ENCODE data around the gene PEG3. TPM values are rescaled to one million over a fixed set of nuclear protein-coding genes. Genes with fewer than 3 reads are reported as not detected.
"Not testable (repeated sequence)": the region's sequence is repeated elsewhere in the genome, so short reads cannot be mapped to it uniquely, and the experiment has no call there.

The PEG3 gene
- total and polyA plus RNA-seq, 3 experiments from 2014 or later: not detected

DNA sequence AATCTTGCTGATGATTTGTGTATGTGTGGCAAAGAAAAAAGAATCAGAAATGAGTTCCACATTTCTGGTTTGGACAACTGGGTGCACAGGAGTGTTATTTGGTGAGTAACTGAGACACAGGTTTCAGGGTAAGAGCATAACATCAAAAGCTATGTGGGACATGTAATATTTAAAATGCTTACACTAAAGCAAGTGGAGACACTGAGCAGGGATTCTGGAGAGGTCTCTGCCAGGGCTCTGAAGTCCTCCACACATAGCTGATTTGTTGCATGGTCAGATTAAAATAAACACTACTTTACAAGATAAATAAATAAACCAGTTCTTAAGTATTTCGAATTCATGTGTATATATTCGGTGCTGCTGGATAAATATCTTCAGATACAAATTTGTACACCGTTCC is 16.3 kb upstream of the PEG3 start:
- ChIA-PET CTCF (no interaction called here), POLR2A (no interaction called here)
- Histone ChIP-seq H3K27me3 (ENCODE audit: insufficient read depth, low read length, poor library complexity, severe bottlenecking) (no peaks in the 10 kb centered on the region), H3K36me3 (ENCODE audit: insufficient read depth, low read length) (no peaks in the 10 kb centered on the region), H3K4me1 (ENCODE audit: insufficient read depth, low read length) (no peaks in the 10 kb centered on the region), H3K4me3 (ENCODE audit: low read length) (no peak overlapping the region), H3K27ac (ENCODE audit: low read depth, low read length) (no peak overlapping the region), H3K9me3 (ENCODE audit: low read length) (peaks cover 4% of the 10 kb centered on the region)
- Mint-ChIP-seq H3K27ac (no peak overlapping the region), H3K27me3 (peaks cover 0 to 3% of the 10 kb centered on the region in 2 donors), H3K4me1 (no peaks in the 10 kb centered on the region), H3K4me3 (no peak overlapping the region), H3K36me3 (peaks cover 0 to 5% (median 2%) of the 10 kb centered on the region in 3 donors), H3K9me3 (peaks cover 13 to 44% (median 28%) of the 10 kb centered on the region in 5 donors)
- DNase-seq: no peak

DNA sequence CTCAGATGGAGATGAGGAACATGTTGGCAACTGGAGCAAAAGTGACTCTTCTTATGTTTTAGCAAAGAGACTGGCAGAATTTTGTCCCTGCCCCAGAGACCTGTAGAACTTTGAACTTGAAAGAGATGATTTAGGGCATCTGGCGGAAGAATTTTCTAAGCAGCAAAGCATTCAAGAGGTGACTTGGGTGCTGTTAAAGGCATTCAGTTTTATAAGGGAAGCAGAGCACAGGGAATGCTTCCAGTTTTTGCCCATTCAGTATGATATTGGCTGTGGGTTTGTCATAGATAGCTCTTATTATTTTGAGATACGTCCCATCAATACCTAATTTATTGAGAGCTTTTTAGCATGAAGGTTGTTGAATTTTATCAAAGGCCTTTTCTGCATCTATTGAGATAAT is 11.8 kb upstream of the PEG3 start:
- H3K36me3 ChIP-seq (ENCODE audit: insufficient read depth, low read length); H3K4me1 ChIP-seq (ENCODE audit: insufficient read depth, low read length); H3K27me3 ChIP-seq (ENCODE audit: insufficient read depth, low read length, poor library complexity, severe bottlenecking); H3K27ac ChIP-seq (ENCODE audit: low read depth, low read length); DNase-seq; H3K4me3 ChIP-seq (ENCODE audit: low read length); CTCF ChIA-PET; H3K27me3 Mint-ChIP-seq; H3K27ac Mint-ChIP-seq; H3K4me1 Mint-ChIP-seq; H3K9me3 ChIP-seq (ENCODE audit: low read length); POLR2A ChIA-PET; H3K4me3 Mint-ChIP-seq; H3K36me3 Mint-ChIP-seq: not testable (repeated sequence)
- H3K9me3 Mint-ChIP-seq: peaks cover 19 to 40% (median 33%) of the 10 kb centered on the region in 5 donors

DNA sequence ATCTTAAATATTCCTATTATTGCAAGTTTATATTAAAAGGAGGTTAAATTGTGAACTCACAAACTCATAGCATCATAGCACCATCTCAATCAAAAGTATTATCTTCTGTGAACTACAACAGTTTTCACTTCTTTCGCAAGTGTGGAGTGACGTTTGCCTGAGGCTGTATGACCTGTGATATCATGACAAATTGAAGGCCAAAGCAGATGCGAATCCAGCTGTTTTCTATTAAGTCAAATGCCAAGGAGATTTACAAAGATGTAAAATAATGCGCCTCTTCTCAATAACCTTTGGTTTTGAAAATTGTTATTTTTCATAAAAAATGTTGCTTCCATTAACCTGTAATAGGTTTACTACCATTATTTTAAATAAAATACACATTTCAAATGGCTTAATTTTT is 7.6 kb upstream of the PEG3 start:
- H3K4me1 Mint-ChIP-seq: no peaks in the 10 kb centered on the region
- H3K36me3 ChIP-seq (ENCODE audit: insufficient read depth, low read length): no peaks in the 10 kb centered on the region
- H3K27ac Mint-ChIP-seq: no peak overlapping the region
- no peaks in the 10 kb centered on the region for H3K9me3 ChIP-seq (ENCODE audit: low read length)
- H3K36me3 Mint-ChIP-seq: no peaks in the 10 kb centered on the region
- peaks cover 15 to 27% (median 21%) of the 10 kb centered on the region in 5 donors for H3K9me3 Mint-ChIP-seq
- H3K4me1 ChIP-seq (ENCODE audit: insufficient read depth, low read length): no peaks in the 10 kb centered on the region
- H3K27me3 ChIP-seq (ENCODE audit: insufficient read depth, low read length, poor library complexity, severe bottlenecking): no peaks in the 10 kb centered on the region
- ChIA-PET POLR2A (no interaction called here), CTCF (no interaction called here)
- no peaks in the 10 kb centered on the region for H3K27me3 Mint-ChIP-seq
- no peak overlapping the region for H3K4me3 ChIP-seq (ENCODE audit: low read length)
- no peak overlapping the region for H3K4me3 Mint-ChIP-seq
- DNase-seq: no peak
- no peak overlapping the region for H3K27ac ChIP-seq (ENCODE audit: low read depth, low read length)

DNA sequence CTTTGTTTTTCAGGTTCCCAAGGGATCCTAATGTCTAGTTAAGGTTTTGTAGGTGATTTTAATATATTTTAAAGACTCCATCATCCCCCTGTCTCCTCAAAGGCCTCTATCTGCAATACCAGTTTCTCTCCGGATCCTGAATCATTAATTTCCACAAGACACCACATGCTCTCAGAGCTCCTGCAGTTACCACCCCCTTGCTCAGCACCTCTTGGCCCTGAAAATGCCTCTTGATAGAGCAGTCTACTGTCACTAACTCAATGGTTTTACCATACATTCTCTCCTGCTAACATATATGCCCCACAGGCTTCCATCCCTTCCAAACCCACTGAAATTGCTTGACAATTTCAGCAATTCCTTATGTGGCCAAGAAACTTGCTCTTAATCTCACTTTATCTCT is 1.9 kb upstream of the PEG3 start:
- no peaks in the 10 kb centered on the region for H3K27me3 ChIP-seq (ENCODE audit: insufficient read depth, low read length, poor library complexity, severe bottlenecking)
- no peaks in the 10 kb centered on the region for H3K4me1 ChIP-seq (ENCODE audit: insufficient read depth, low read length)
- DNase-seq: no peak
- H3K4me3 ChIP-seq (ENCODE audit: low read length): no peak overlapping the region
- Mint-ChIP-seq H3K9me3 (peaks cover 20 to 31% (median 28%) of the 10 kb centered on the region in 5 donors), H3K27me3 (peaks cover 9 to 19% of the 10 kb centered on the region in 2 donors), H3K4me3 (no peak overlapping the region), H3K27ac (no peak overlapping the region), H3K36me3 (peaks cover 0 to 2% (median 0%) of the 10 kb centered on the region in 3 donors), H3K4me1 (no peaks in the 10 kb centered on the region)
- POLR2A ChIA-PET: no interaction called here
- no peaks in the 10 kb centered on the region for H3K36me3 ChIP-seq (ENCODE audit: insufficient read depth, low read length)
- no peak overlapping the region for H3K27ac ChIP-seq (ENCODE audit: low read depth, low read length)
- CTCF ChIA-PET: no interaction called here
- H3K9me3 ChIP-seq (ENCODE audit: low read length): no peaks in the 10 kb centered on the region

DNA sequence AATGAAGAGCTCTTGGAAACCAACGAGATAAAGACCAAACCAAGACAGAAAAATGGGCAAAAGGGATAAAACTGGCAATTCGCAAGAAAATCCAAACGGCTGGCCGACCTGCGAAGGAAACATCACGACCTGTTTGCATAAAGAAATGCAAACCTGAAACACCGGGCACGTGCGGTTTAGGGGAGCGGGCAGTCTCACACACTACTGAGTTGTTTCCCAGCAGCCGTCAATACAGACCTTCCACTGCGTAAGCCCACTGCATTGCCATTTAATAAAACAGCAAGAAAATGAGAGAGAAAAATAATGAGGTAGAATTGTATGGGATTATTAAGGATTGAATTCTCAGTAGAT is 642 bp upstream of the PEG3 start:
- no peaks in the 10 kb centered on the region for H3K27me3 ChIP-seq (ENCODE audit: insufficient read depth, low read length, poor library complexity, severe bottlenecking)
- POLR2A ChIA-PET: no interaction called here
- DNase-seq: no peak
- CTCF ChIA-PET: no interaction called here
- Mint-ChIP-seq H3K4me1 (no peaks in the 10 kb centered on the region), H3K9me3 (peaks cover 21 to 41% (median 35%) of the 10 kb centered on the region in 5 donors), H3K36me3 (peaks cover 0 to 4% (median 0%) of the 10 kb centered on the region in 3 donors), H3K27ac (no peak overlapping the region), H3K27me3 (peaks cover 17 to 26% of the 10 kb centered on the region in 2 donors), H3K4me3 (peak overlapping the region in 1 of 7 donors; percentile 7)
- H3K4me1 ChIP-seq (ENCODE audit: insufficient read depth, low read length): no peaks in the 10 kb centered on the region
- H3K36me3 ChIP-seq (ENCODE audit: insufficient read depth, low read length): no peaks in the 10 kb centered on the region
- H3K4me3 ChIP-seq (ENCODE audit: low read length): no peak overlapping the region
- no peaks in the 10 kb centered on the region for H3K9me3 ChIP-seq (ENCODE audit: low read length)
- H3K27ac ChIP-seq (ENCODE audit: low read depth, low read length): no peak overlapping the region

DNA sequence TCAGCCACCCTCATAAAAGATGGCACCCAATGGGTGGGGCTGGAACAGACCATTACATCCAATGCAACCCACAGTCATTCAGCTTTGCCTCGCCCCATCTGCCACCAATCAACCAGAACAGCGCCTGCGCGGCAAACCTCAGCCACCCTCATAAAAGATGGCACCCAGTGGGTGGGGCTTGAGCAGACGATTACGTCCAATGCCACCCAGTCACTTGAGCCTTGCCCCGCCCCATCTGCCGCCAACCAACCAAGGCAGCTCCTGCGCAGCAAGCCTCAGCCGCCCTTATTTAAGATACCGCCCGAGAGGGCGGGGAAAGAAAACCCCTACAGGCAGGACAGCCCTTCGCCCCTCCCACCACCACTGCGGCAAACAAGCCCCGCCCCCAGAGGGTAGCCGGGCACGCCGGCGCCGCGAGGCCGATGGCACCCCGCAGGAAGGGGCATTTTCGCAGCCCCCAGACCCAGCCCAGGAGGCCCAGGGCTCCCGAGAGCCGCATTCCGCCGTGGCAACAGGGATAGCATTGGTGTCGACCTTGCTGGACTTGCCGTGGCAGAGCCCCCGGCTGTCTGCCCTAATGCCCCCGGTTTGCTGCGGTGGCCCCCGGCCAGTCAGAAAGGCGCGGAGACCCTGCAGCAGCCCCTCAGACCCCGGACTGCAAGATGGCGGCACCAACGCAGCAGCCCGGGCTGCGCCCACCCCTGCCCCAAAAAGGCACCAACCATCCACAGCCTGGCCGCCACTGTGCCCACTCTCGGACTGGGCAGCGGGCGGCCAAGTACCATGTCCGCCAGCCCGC is 675 bp downstream of the PEG3 start:
- Mint-ChIP-seq H3K4me1 (no peaks in the 10 kb centered on the region), H3K4me3 (peak overlapping the region in 1 of 7 donors; percentile 26), H3K9me3 (peaks cover 17 to 53% (median 41%) of the 10 kb centered on the region in 5 donors), H3K36me3 (peaks cover 0 to 6% (median 0%) of the 10 kb centered on the region in 3 donors), H3K27me3 (peaks cover 17 to 30% of the 10 kb centered on the region in 2 donors), H3K27ac (no peak overlapping the region)
- Histone ChIP-seq H3K4me1 (ENCODE audit: insufficient read depth, low read length) (no peaks in the 10 kb centered on the region), H3K27me3 (ENCODE audit: insufficient read depth, low read length, poor library complexity, severe bottlenecking) (no peaks in the 10 kb centered on the region), H3K36me3 (ENCODE audit: insufficient read depth, low read length) (no peaks in the 10 kb centered on the region), H3K27ac (ENCODE audit: low read depth, low read length) (no peak overlapping the region), H3K4me3 (ENCODE audit: low read length) (no peak overlapping the region), H3K9me3 (ENCODE audit: low read length) (no peaks in the 10 kb centered on the region)
- ChIA-PET POLR2A (no interaction called here), CTCF (no interaction called here)
- DNase-seq: no peak

DNA sequence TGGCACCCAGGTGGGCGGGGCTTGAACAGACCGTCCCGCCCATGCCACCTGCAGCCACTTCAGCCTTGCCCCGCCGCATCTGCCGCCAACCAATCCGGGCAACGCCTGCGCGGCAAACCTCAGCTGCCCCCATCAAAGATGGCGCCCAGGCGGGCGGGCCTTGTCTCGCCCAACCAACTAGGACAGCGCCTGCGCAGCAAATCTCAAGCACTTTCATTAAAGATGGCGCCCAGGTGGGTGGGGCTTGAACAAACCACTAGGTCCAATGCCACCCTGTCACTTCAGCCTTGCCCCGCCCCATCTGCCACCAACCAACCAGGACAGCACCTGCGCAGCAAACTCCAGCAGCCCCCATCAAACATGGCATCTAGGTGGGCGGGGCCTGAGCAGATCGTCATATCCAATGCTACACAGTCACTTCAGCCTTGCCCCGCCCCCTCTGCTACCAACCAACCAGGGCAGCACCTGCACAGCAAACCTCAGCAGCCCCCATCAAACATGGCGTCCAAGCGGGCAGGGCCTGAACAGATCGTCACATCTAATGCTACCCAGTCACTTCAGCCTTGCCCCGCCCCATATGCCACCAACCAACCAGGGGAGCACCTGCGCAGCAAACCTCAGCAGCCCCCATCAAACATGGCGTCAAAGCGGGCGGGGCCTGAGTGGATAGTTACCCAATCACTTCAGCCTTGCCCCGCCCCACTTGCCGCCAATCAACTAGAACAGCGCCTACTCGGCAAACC is 1.4 kb downstream of the PEG3 start:
- Mint-ChIP-seq H3K4me1 (no peaks in the 10 kb centered on the region), H3K27ac (no peak overlapping the region), H3K36me3 (peaks cover 0 to 6% (median 0%) of the 10 kb centered on the region in 3 donors), H3K4me3 (peak overlapping the region in 1 of 7 donors; percentile 26), H3K27me3 (peaks cover 17 to 30% of the 10 kb centered on the region in 2 donors), H3K9me3 (peaks cover 17 to 58% (median 44%) of the 10 kb centered on the region in 5 donors)
- no peak overlapping the region for H3K4me3 ChIP-seq (ENCODE audit: low read length)
- no peaks in the 10 kb centered on the region for H3K36me3 ChIP-seq (ENCODE audit: insufficient read depth, low read length)
- H3K27me3 ChIP-seq (ENCODE audit: insufficient read depth, low read length, poor library complexity, severe bottlenecking): no peaks in the 10 kb centered on the region
- no peak for DNase-seq
- H3K4me1 ChIP-seq (ENCODE audit: insufficient read depth, low read length): no peaks in the 10 kb centered on the region
- CTCF ChIA-PET: no interaction called here
- POLR2A ChIA-PET: no interaction called here
- no peak overlapping the region for H3K27ac ChIP-seq (ENCODE audit: low read depth, low read length)
- no peaks in the 10 kb centered on the region for H3K9me3 ChIP-seq (ENCODE audit: low read length)

DNA sequence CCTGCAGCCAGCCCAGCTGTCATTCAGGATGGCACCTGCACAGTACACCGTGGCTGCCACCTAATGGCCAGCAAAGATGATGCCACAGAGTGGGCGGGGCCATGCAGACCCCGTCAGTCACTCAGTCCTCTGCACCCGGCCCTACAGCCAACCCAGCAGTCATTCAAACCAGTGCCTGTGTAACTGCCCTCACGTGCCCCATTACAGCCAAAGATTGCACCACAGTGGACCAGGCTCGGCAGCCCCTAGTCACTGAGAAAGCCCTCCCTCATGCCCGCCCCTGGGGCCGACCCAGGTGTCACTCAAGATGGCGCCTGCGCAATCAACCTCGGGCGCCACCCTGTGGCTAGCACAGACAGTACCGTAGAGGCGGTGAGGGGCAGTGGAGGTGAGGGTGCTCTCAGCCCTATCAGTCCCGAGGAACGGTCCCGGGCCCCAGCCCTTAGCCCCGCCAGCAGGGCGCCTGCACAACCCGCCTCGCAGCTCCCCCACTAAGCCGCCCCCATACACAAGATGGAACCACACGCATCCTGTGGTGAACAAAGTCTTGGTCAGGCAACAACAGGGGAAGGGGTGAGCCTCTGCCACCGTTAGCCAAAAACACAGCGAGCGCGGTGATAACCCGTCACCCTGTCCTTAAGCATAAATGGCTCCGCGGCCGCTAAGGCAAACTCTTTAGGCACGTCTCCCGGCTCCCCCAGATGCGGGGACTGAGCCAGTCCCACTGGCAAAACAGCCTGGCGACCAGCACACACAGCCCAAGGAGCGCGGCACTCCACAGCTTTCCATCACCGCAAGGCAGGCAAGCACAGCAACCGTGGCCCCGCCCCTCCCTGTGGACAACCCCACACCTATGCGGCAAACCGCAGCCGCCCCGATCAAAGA is 2.3 kb downstream of the PEG3 start:
- peaks cover 0 to 6% (median 0%) of the 10 kb centered on the region in 3 donors for H3K36me3 Mint-ChIP-seq
- DNase-seq: no peak
- H3K4me3 Mint-ChIP-seq: peak overlapping the region in 2 of 7 donors; percentile 13 to 41
- no peak overlapping the region for H3K27ac Mint-ChIP-seq
- peaks cover 17 to 30% of the 10 kb centered on the region in 2 donors for H3K27me3 Mint-ChIP-seq
- ChIA-PET CTCF (no interaction called here), POLR2A (no interaction called here)
- Histone ChIP-seq H3K27me3 (ENCODE audit: insufficient read depth, low read length, poor library complexity, severe bottlenecking) (no peaks in the 10 kb centered on the region), H3K9me3 (ENCODE audit: low read length) (no peaks in the 10 kb centered on the region), H3K4me1 (ENCODE audit: insufficient read depth, low read length) (no peaks in the 10 kb centered on the region), H3K36me3 (ENCODE audit: insufficient read depth, low read length) (no peaks in the 10 kb centered on the region), H3K27ac (ENCODE audit: low read depth, low read length) (no peak overlapping the region), H3K4me3 (ENCODE audit: low read length) (no peak overlapping the region)
- H3K4me1 Mint-ChIP-seq: no peaks in the 10 kb centered on the region
- H3K9me3 Mint-ChIP-seq: peaks cover 20 to 58% (median 44%) of the 10 kb centered on the region in 5 donors

Data from CD8-positive, alpha-beta memory T cell (primary cell).